Hypothalamus (tissue), 51 donors: ENCODE results near the gene ABL1.

ENCODE experiments used
- DNase-seq, 51 donors: peaks; one replicate each; lab custom pipeline; 2025; lab: John Stamatoyannopoulos, UW

The ABL1 gene

GRCh38 chr9:130869250-130869649 is 34.2 kb downstream of the ABL1 start:
- DNase-seq, result peak in 2 of 51 donors; percentile 26 to 38

DNA sequence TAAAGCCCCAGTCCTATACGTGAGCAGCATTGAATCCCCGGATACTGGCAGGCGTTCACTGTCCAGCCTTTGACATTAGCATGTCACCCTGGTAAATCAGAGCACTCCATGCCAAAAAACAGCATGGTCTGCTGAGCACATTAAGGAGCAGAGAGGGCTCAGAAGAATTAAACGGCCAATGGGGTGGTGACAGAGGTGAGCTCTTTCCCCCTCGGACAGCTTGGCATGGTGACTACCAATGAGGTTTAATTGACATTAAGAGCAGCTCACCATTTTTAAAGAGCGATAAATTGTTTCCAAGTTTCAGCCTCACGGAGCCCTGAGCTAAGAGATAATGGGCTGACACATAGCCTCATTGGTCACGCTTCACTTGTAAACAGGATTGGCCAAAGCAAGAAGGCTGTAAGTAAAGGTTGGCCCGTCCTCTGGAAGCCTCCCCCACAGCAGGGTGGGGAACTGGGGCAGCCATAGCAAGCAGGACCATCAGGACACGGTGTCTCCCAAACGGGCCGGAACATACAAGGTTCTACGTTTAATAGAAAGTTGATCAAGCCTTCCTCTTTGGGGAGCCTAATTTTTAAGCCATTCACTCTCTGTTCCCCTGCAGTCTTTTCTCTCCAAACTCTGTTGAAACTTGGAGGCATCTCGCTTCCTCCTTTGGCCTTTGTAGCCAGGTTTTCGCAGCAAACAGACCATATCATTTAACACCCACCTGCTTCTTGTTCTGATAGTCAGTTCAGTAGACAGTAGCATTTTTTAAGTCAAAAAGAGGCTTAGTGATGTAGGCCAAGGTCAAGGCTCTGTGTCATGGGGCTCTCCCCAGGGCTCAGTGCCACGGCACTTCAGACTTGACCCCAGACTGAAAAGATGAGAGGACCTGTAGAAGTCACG is 35.7 kb downstream of the ABL1 start:
- peak in 1 of 51 donors; percentile 24 for DNase-seq

- no peak for DNase-seq
Observed at GRCh38 chr9:130871395-130872062, 36.5 kb downstream of the ABL1 start.

DNA sequence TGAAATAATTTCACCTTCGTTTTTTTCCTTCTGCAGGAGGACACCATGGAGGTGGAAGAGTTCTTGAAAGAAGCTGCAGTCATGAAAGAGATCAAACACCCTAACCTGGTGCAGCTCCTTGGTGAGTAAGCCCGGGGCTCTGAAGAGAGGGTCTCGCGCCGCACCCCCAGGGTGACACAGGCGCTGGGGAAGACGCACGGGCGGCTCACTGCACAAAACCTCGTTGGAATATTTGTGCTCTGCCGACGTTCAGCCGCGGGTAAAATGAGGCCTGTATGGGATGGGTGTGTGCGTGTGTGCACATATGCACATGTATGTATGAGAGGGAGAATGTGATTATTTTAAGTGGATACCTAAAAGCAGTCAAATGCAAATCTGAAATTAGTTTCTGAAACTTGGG is 37.0 kb downstream of the ABL1 start:
- DNase-seq, result no peak

GRCh38 chr9:130872508-130872907 is 37.5 kb downstream of the ABL1 start:
- no peak for DNase-seq

- peak in 35 of 51 donors; percentile 19 to 79 (median 60) for DNase-seq
Observed at GRCh38 chr9:130872912-130873503, 38.0 kb downstream of the ABL1 start.

GRCh38 chr9:130873966-130874365 is 38.9 kb downstream of the ABL1 start:
- no peak for DNase-seq

DNA sequence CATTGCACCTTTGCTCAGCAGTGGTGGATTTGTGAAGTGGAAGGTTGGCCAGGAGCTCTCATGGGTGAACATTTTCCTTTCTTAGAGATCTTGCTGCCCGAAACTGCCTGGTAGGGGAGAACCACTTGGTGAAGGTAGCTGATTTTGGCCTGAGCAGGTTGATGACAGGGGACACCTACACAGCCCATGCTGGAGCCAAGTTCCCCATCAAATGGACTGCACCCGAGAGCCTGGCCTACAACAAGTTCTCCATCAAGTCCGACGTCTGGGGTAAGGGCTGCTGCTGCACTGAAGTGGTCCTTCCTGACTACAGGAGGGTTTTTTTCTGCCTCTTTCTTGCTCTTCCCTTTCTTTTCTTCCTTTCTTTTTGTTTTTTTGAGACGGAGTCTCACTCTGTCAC is 39.7 kb downstream of the ABL1 start:
- no peak for DNase-seq

DNA sequence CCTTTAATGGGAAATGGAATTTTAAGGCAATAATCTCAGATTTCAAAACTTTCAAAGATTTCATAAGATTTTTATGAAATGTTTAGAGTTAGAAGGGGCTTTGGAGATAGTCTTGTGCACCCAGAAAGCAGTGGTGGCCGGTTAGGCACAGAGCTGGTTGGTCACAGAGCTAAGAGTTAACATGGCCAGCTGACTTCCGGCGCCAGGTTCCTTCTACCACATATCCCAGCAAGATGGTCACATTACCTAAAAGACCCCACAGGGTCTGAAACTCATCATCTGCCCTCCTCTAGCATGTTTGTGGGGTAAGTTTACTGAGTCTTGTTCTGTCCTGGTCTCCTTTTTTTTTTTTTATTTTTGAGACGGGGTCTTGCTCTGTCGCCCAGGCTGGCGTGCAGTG is 42.2 kb downstream of the ABL1 start:
- DNase-seq, result no peak

GRCh38 chr9:130878295-130878694 is 43.2 kb downstream of the ABL1 start:
- DNase-seq, result no peak

- DNase-seq, result no peak
Observed at GRCh38 chr9:130879863-130880411, 44.9 kb downstream of the ABL1 start.

GRCh38 chr9:130880599-130881220 is 45.7 kb downstream of the ABL1 start:
- DNase-seq, result no peak

GRCh38 chr9:130881516-130881915 is 46.5 kb downstream of the ABL1 start:
- no peak for DNase-seq

- DNase-seq, result no peak
Observed at GRCh38 chr9:130882696-130883225, 47.7 kb downstream of the ABL1 start.

DNA sequence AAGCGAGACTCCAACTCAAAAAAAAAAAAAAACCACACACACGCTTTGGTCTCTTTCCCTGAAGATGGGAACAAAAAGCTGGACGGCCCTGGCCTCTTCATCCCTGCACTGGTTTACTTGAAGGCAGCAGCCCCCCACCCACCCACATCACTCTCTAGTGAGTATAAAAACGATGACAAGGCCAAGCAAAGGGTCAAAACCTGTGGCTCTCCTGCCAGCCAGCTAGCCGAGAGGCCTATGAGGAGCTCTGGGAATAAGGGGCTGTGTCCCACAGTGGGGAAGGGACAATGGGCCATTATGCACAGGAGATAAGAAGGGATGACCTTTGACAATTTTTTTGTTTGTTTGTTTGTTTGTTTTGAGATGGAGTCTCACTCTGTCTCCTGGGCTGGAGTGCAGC is 48.4 kb downstream of the ABL1 start:
- no peak for DNase-seq

- DNase-seq, result no peak
Observed at GRCh38 chr9:130884111-130884531, 49.1 kb downstream of the ABL1 start.

DNA sequence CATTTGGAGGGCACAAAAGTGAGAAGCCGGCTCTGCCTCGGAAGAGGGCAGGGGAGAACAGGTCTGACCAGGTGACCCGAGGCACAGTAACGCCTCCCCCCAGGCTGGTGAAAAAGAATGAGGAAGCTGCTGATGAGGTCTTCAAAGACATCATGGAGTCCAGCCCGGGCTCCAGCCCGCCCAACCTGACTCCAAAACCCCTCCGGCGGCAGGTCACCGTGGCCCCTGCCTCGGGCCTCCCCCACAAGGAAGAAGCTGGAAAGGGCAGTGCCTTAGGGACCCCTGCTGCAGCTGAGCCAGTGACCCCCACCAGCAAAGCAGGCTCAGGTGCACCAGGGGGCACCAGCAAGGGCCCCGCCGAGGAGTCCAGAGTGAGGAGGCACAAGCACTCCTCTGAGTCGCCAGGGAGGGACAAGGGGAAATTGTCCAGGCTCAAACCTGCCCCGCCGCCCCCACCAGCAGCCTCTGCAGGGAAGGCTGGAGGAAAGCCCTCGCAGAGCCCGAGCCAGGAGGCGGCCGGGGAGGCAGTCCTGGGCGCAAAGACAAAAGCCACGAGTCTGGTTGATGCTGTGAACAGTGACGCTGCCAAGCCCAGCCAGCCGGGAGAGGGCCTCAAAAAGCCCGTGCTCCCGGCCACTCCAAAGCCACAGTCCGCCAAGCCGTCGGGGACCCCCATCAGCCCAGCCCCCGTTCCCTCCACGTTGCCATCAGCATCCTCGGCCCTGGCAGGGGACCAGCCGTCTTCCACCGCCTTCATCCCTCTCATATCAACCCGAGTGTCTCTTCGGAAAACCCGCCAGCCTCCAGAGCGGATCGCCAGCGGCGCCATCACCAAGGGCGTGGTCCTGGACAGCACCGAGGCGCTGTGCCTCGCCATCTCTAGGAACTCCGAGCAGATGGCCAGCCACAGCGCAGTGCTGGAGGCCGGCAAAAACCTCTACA is 49.8 kb downstream of the ABL1 start:
- peak in 33 of 51 donors; percentile 12 to 76 (median 47) for DNase-seq

DNA sequence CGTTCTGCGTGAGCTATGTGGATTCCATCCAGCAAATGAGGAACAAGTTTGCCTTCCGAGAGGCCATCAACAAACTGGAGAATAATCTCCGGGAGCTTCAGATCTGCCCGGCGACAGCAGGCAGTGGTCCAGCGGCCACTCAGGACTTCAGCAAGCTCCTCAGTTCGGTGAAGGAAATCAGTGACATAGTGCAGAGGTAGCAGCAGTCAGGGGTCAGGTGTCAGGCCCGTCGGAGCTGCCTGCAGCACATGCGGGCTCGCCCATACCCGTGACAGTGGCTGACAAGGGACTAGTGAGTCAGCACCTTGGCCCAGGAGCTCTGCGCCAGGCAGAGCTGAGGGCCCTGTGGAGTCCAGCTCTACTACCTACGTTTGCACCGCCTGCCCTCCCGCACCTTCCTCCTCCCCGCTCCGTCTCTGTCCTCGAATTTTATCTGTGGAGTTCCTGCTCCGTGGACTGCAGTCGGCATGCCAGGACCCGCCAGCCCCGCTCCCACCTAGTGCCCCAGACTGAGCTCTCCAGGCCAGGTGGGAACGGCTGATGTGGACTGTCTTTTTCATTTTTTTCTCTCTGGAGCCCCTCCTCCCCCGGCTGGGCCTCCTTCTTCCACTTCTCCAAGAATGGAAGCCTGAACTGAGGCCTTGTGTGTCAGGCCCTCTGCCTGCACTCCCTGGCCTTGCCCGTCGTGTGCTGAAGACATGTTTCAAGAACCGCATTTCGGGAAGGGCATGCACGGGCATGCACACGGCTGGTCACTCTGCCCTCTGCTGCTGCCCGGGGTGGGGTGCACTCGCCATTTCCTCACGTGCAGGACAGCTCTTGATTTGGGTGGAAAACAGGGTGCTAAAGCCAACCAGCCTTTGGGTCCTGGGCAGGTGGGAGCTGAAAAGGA is 50.7 kb downstream of the ABL1 start:
- no peak for DNase-seq
